Keratinocyte (primary cell): ENCODE data around the gene LIN7A.

Source experiments
- EZH2 ChIP-seq: IDR thresholded peaks from one replicate; pipeline ENCODE4 v1.6.1; 2012; ENCODE audit warnings: inconsistent platforms, mild to moderate bottlenecking, low read length, moderate library complexity
- TF ChIP-seq, protein P1 (sequence below), 3 experiments: IDR thresholded peaks in 1 of 3; conservative IDR thresholded peaks in 1 of 3; optimal IDR thresholded peaks in 1 of 3; 2 replicates in 2 of 3; 3 replicates in 1 of 3; pipeline versions ENCODE3 to v1.5.1; 2011; ENCODE audit warnings: low read length in 3 of 3, mild to moderate bottlenecking in 3 of 3, moderate library complexity in 2 of 3, control low read depth in 1 of 3, inconsistent platforms in 1 of 3; ENCODE audit not compliant: insufficient read depth in 2 of 3; ENCODE audit errors: extremely low read depth in 1 of 3

DNA sequence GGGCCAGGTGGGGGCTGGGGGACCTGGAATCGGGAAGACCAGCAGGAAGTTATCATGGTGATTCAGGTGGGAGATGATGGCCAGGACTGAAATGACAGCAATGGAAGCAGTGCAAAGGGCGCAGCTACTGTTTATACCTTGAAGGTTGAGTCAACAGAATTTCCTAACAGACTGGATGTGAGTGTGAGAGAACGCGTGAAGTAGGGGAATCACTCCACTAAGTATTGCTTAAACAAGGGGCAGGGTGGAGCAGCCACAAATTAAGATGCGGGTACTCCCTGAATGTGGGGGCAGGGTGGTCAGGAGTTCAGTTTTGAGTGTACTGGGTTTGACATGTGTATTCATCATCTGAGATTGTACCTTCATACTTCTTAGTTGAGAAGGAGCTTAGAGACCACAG is 175.9 kb downstream of the LIN7A start:
- TF ChIP-seq, protein P1, sequence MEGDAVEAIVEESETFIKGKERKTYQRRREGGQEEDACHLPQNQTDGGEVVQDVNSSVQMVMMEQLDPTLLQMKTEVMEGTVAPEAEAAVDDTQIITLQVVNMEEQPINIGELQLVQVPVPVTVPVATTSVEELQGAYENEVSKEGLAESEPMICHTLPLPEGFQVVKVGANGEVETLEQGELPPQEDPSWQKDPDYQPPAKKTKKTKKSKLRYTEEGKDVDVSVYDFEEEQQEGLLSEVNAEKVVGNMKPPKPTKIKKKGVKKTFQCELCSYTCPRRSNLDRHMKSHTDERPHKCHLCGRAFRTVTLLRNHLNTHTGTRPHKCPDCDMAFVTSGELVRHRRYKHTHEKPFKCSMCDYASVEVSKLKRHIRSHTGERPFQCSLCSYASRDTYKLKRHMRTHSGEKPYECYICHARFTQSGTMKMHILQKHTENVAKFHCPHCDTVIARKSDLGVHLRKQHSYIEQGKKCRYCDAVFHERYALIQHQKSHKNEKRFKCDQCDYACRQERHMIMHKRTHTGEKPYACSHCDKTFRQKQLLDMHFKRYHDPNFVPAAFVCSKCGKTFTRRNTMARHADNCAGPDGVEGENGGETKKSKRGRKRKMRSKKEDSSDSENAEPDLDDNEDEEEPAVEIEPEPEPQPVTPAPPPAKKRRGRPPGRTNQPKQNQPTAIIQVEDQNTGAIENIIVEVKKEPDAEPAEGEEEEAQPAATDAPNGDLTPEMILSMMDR (optimal IDR thresholded peaks at IDR 0.05 in 1 of 3, IDR thresholded peaks at IDR 0.05 in 1 of 3, conservative IDR thresholded peaks at IDR 0.05 in 1 of 3; ENCODE audit: extremely low read depth in 1 of 3, insufficient read depth in 2 of 3, low read length in 3 of 3), result no peak
- no peak for TF ChIP-seq EZH2
